Stomach (tissue), 9 donors: ENCODE measurements around the gene SCYGR2. TPM values are rescaled to one million over a fixed set of nuclear protein-coding genes. Genes with fewer than 3 reads are reported as not detected.

Experiments used
- DNase-seq, 2 donors: peaks; one replicate each; pipeline versions ENCODE4 v3.0.0 to v3.0.0-alpha.2; 2013 to 2019
- H3K27ac ChIP-seq, 5 donors: fragments of 200-600 bp in 4 of 5; sonication (generic) in 4 of 5; one replicate each; pipeline ENCODE4 v1.5.1; 2013 to 2019; ENCODE audit warnings: mild to moderate bottlenecking in 1 of 5, moderate library complexity in 1 of 5
- H3K27me3 ChIP-seq, 3 donors: fragments of 200-600 bp; sonication (generic); one replicate each; pipeline ENCODE4 v1.5.1; 2017 to 2019; ENCODE audit warnings: mixed run types in 1 of 3
- H3K36me3 ChIP-seq, 4 donors: fragments of 200-600 bp; sonication (generic); 1 replicate in 3 of 4; 2 replicates in 1 of 4; pipeline ENCODE4 v1.5.1; 2016 to 2019
- H3K4me1 ChIP-seq, 4 donors: fragments of 200-600 bp; sonication (generic); one replicate each; pipeline ENCODE4 v1.5.1; 2016 to 2019
- H3K4me3 ChIP-seq, 4 donors: fragments of 200-600 bp; sonication (generic) in 3 of 4; one replicate each; pipeline ENCODE4 v1.5.1; 2016 to 2019; ENCODE audit warnings: mild to moderate bottlenecking in 1 of 4
- H3K9me3 ChIP-seq, 4 donors: fragments of 200-600 bp; sonication (generic); one replicate each; pipeline ENCODE4 v1.5.1; 2016 to 2019
- EP300 ChIP-seq: sonication (generic); formaldehyde crosslinking; IDR thresholded peaks from one replicate; pipeline ENCODE4 v1.6.1; 2017; ENCODE audit warnings: antibody characterized with exemption
- POLR2A ChIP-seq, 4 donors: fragments of 450-650 bp; IDR thresholded peaks; one replicate each; pipeline ENCODE4 v1.6.1; 2016; ENCODE audit warnings: antibody characterized with exemption in 4 of 4, control low read depth in 2 of 4, mild to moderate bottlenecking in 1 of 4, moderate library complexity in 1 of 4
- POLR2AphosphoS5 ChIP-seq, 3 donors: sonication (generic); formaldehyde crosslinking; IDR thresholded peaks; one replicate each; pipeline ENCODE4 v1.6.1; 2016; ENCODE audit warnings: antibody characterized with exemption in 3 of 3
- WGBS, 5 donors: extraction: QIAGEN DNeasy Blood & Tissue Kit in 3 of 5; methylation state at CpG; one replicate each; pipeline versions ENCODE4 v1.1.5 to v1.1.7; 2013 to 2018; 5-methylcytosine and 5-hydroxymethylcytosine counted together
- intact Hi-C: fragments of 100-400 bp; cut with DNase I; formaldehyde crosslinking; loops from one replicate; pipeline ENCODE4 v1.15.1; 2023; ENCODE audit warnings: low total_unique reads
- polyA plus RNA-seq, 3 donors: library from polyadenylated mRNA; stranded (reverse); fragments of 200-250 nt; gene quantifications; one replicate each; pipeline ENCODE4 v1.2.3, GENCODE V29; 2013
- total RNA-seq, 5 donors: library from RNA; depleted of rRNA; stranded (reverse); fragments of >200 nt; gene quantifications; one replicate each; pipeline versions ENCODE4 v1.1.0 to v1.2.3, GENCODE V29; 2014 to 2016
- TF ChIP-seq, protein P1 (sequence below), 7 experiments: fragments of 450-650 bp in 4 of 7; fragments of 200-600 bp in 3 of 7; sonication (generic) in 3 of 7; IDR thresholded peaks; one replicate each; pipeline ENCODE4 v1.5.1; 2016 to 2019; ENCODE audit warnings: antibody characterized with exemption in 7 of 7, control low read depth in 2 of 7, mild to moderate bottlenecking in 1 of 7
- donor health status: healthy with polysubstance abuse.
- donor health status: Bipolar disorder and iron deficiency.
- donor health status: healthy.

The SCYGR2 gene
- total and polyA plus RNA-seq, 8 donors, result not detected

DNA sequence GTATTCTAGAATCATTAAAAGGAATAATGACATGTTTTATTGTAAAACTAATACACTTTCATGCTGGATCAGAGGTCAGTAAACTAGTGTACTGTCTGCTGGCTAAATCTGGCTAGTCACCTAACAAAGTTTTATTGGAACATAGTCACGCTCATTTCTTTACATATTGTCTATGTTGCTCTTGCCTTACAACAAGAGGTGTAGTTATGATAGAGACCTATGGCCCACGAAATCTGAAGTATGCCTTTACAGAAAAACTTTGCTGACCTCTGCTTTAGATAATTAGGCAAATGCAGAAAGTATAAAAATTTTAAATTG lies 29.9 kb upstream of the SCYGR2 start:
- intact Hi-C loops, result no loop called here
- H3K27me3 ChIP-seq, result no peaks in the 10 kb centered on the region
- H3K4me1 ChIP-seq, result no peaks in the 10 kb centered on the region
- peaks cover 0 to 3% (median 0%) of the 10 kb centered on the region in 4 donors for H3K36me3 ChIP-seq
- WGBS, 5 donors, result 84 to 92% (median 89%) methylated on average over 2 of the region's 2 CpGs
- no peak for DNase-seq
- H3K9me3 ChIP-seq, result no peaks in the 10 kb centered on the region
- TF ChIP-seq EP300 (no peak), POLR2AphosphoS5 (IDR thresholded peaks at IDR 0.05) (no peak), POLR2A (IDR thresholded peaks at IDR 0.05) (no peak)
- TF ChIP-seq, protein P1, sequence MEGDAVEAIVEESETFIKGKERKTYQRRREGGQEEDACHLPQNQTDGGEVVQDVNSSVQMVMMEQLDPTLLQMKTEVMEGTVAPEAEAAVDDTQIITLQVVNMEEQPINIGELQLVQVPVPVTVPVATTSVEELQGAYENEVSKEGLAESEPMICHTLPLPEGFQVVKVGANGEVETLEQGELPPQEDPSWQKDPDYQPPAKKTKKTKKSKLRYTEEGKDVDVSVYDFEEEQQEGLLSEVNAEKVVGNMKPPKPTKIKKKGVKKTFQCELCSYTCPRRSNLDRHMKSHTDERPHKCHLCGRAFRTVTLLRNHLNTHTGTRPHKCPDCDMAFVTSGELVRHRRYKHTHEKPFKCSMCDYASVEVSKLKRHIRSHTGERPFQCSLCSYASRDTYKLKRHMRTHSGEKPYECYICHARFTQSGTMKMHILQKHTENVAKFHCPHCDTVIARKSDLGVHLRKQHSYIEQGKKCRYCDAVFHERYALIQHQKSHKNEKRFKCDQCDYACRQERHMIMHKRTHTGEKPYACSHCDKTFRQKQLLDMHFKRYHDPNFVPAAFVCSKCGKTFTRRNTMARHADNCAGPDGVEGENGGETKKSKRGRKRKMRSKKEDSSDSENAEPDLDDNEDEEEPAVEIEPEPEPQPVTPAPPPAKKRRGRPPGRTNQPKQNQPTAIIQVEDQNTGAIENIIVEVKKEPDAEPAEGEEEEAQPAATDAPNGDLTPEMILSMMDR (IDR thresholded peaks at IDR 0.05), result no peak
- H3K4me3 ChIP-seq, result no peak overlapping the region
- no peak overlapping the region for H3K27ac ChIP-seq

DNA sequence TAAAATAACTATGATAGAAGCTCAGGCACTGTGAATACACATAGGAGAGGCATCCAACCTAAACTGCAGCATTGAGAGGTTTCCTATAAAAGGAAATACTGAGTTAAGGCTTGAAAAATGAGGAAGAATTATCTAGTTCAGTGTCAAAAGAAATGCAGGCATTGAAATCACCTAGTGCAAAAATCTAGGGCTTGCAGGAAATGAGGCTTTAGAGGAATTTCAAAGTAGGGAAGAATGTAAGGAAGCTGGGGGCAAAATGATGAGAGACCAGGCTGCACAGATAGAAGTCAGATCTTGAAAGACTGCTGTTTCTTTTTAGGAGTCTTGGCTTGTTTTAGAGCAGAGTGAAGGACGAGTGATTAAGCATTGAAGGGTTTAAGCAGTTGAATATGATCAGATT lies 28.1 kb upstream of the SCYGR2 start:
- H3K36me3 ChIP-seq, result peaks cover 0 to 3% (median 0%) of the 10 kb centered on the region in 4 donors
- no peaks in the 10 kb centered on the region for H3K9me3 ChIP-seq
- TF ChIP-seq POLR2AphosphoS5 (IDR thresholded peaks at IDR 0.05), result no peak
- TF ChIP-seq, protein P1 (IDR thresholded peaks at IDR 0.05), result no peak
- no peak for TF ChIP-seq POLR2A (IDR thresholded peaks at IDR 0.05)
- no peaks in the 10 kb centered on the region for H3K4me1 ChIP-seq
- intact Hi-C loops, result no loop called here
- 41 to 58% (median 44%) methylated on average over 1 of the region's 1 CpG for WGBS, 5 donors
- no peaks in the 10 kb centered on the region for H3K27me3 ChIP-seq
- no peak for DNase-seq
- H3K4me3 ChIP-seq, result no peak overlapping the region
- H3K27ac ChIP-seq, result no peak overlapping the region

DNA sequence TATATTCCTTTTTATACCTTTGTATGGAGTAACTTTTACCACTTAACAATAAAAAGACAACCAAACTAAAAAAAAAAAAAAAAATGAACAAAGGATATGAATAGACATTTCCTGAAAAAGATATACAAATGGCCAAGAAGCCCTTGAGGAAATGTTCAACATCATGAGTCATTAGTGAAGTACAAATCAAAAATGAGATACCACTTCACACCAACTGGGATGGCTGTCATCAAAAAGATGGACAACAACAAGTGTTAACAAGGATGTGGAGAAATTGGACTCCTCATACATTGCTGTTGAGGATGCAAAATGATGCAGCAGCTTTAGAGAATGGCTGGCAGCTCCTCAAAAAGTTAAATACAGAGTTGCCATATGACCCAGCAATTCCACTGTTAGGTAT lies 22.6 kb upstream of the SCYGR2 start:
- H3K27ac ChIP-seq, result no peak overlapping the region
- intact Hi-C loops, result no loop called here
- no peak overlapping the region for H3K4me3 ChIP-seq
- DNase-seq, result no peak
- no peaks in the 10 kb centered on the region for H3K9me3 ChIP-seq
- no peak for TF ChIP-seq EP300
- TF ChIP-seq POLR2AphosphoS5 (IDR thresholded peaks at IDR 0.05), result no peak
- TF ChIP-seq, protein P1 (IDR thresholded peaks at IDR 0.05), result no peak
- TF ChIP-seq POLR2A (IDR thresholded peaks at IDR 0.05), result no peak
- H3K27me3 ChIP-seq, result no peaks in the 10 kb centered on the region
- H3K36me3 ChIP-seq, result no peaks in the 10 kb centered on the region
- no peaks in the 10 kb centered on the region for H3K4me1 ChIP-seq

DNA sequence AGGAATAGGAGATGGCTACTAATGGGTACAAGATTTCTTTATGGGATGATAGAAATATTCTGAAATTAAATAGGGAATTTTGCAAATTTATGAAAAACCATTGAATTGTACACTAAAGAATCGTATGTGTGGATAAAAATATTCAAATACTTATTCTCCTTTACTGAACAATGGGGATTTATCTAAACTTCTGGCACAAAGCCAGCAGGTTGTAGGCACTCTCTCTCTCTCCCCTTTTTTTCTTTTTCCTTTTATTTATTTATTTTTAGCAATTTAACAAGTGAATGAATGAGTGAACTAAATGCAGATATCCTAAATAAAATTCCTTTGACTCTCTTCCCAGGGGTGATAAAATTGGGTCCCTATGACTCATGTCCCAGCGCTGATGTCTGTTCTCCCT lies 21.9 kb upstream of the SCYGR2 start:
- WGBS, 5 donors, result 47 to 60% (median 49%) methylated on average over 2 of the region's 2 CpGs
- intact Hi-C loops, result no loop called here

More for the DNA sequence above, 21.9 kb upstream of the SCYGR2 start:
- DNase-seq, result no peak
- TF ChIP-seq EP300 (no peak), POLR2A (IDR thresholded peaks at IDR 0.05) (no peak), POLR2AphosphoS5 (IDR thresholded peaks at IDR 0.05) (no peak)
- TF ChIP-seq, protein P1 (IDR thresholded peaks at IDR 0.05), result no peak
- Histone ChIP-seq H3K4me1 (no peaks in the 10 kb centered on the region), H3K4me3 (no peak overlapping the region), H3K36me3 (no peaks in the 10 kb centered on the region), H3K27ac (no peak overlapping the region), H3K27me3 (no peaks in the 10 kb centered on the region), H3K9me3 (peaks cover 0 to under 1% (median 0%) of the 10 kb centered on the region in 4 donors)
